GM18951 (cell line): Measurements from ENCODE around the gene RIPK4.

ENCODE experiments used
- POLR2A ChIP-seq: IDR thresholded peaks from 4 replicates; pipeline ENCODE4 v1.6.1; 2011; ENCODE audit warnings: mild to moderate bottlenecking; ENCODE audit not compliant: insufficient read length, insufficient read depth; ENCODE audit errors: extremely low read depth
- in situ Hi-C: fragments of 300-500 bp; cut with MboI; formaldehyde crosslinking; loops from one replicate; pipeline ENCODE4 v1.12.0; 2022; ENCODE audit warnings: low sequenced_read_pairs, mixed read lengths, inconsistent platforms; ENCODE audit not compliant: unreplicated experiment

Gene RIPK4

DNA sequence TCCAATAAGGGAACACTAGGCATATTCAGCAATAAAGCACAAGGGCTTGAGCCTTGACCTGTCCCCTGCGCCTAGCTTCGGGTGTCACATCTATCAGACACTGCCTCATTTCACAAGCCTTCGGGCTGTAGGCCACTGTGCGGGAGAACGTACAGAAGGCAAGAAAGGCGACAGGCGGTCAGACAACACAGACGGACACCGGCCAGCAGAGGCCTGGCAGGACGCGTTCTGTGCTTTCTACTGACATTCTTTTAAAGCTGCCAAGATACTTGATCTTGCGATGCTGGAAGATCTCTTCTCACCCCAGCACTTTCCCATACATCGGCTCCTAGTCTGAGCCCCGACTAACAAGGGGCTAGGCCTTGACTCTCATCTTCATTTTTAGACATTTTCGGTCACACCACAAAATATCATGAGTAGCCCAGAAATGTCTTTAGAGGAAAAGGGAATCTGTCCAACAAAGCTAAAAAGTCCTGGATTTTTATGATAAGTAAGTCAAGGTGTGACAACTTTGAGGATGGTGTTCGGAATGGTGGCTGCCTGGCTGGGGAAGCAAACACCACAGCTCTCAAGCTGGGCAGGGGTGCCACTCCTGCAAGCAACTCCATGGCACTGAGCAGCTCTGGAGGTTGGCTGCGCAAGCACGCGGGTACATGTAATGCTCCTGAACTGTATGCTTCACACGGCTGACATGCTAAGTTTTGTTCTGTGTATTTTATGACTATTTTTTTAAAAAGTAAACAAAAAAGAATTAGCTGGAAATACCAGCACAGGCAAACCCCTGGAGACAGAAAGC, 18.7 kb downstream of the RIPK4 start:
- in situ Hi-C loops: no loop called here
- TF ChIP-seq POLR2A: no peak

DNA sequence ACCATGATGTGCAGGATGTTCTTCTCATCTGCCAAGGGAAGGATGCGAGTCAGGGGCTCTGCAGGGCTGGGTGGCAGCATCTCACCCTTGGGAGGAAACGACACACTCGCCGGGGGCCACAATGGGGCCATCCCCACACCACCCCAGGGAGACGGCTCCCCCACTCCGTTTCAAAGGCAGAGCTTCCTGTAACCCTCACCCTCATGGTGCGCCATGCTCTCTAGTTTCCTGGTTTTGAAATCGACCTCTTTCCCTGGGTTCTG, 20.2 kb downstream of the RIPK4 start:
- no peak for TF ChIP-seq POLR2A
- in situ Hi-C loops: no loop called here

DNA sequence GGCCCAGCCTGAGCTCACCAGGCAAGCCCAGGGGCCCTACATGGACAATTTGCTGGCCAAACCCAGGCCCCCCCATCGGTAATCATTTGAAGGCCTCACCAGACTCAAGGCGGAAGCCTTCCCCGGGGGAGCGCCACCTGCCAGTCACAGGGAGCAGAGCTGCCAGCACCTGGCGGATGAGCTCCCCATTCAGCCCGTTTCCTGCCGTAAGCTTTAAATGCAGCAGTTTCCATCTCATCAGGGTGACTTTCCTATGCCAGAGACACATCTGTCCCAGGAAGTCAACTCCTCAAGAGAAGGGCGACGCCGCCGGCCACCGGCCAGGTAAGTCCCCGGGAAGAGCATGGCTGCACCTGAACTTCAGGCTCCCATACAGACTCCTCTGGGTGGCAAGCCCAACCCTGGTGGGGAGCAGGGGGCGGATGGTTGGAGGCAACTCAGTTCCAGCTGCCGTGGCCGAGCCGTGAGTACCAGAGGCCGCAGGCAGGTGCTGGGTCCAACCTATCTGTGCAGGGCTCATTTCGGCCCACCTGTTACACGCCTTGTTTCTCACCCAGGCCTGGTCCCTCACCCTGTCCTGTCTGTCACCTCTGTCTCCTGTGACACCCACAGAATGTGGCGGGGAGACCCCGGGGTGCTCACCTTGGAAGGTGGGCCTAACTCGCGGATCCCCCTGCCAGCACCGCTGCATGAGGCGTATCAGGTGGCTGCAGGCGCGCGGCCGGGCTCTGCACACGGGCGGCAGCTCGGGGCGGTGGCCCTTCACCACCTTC, 20.7 kb downstream of the RIPK4 start:
- TF ChIP-seq POLR2A: no peak
- in situ Hi-C loops: no loop called here

DNA sequence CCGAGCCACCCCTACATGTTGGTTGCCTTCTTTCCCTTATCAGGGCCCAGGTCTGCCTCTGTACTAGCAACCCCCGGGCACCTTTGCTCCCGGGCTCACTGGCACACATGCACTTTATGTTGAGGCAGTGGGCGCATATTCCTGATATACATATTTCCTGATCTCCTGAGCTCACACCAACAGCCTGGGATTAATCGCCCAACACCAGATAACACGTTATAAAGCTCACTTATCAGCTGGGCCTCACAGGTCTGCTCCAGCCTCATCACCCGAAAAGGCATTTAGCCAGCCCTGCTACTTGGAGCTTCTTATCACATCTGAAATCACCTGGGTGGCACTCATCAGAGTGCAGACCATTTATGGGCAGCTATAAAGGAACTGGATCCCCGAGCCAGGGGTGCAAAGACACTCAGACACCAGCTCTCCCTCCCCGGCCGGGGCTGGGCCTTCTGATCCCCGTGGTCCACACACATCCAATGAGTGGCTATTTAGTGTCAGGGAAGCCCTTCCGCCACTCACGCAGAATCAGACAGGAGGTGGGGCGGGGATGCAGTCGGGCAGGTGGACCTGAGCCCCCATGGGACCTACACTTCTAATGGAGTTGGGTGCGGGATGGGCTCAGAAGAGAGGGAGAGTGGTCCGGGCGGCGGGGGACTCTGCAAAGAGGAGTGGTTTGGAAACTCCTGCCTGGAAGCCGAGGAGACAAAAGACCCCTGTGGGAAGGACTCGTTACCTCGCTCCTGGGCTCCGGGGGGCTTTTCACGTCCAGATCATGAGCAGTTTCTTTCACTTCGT, 21.6 kb downstream of the RIPK4 start:
- TF ChIP-seq POLR2A: no peak

DNA sequence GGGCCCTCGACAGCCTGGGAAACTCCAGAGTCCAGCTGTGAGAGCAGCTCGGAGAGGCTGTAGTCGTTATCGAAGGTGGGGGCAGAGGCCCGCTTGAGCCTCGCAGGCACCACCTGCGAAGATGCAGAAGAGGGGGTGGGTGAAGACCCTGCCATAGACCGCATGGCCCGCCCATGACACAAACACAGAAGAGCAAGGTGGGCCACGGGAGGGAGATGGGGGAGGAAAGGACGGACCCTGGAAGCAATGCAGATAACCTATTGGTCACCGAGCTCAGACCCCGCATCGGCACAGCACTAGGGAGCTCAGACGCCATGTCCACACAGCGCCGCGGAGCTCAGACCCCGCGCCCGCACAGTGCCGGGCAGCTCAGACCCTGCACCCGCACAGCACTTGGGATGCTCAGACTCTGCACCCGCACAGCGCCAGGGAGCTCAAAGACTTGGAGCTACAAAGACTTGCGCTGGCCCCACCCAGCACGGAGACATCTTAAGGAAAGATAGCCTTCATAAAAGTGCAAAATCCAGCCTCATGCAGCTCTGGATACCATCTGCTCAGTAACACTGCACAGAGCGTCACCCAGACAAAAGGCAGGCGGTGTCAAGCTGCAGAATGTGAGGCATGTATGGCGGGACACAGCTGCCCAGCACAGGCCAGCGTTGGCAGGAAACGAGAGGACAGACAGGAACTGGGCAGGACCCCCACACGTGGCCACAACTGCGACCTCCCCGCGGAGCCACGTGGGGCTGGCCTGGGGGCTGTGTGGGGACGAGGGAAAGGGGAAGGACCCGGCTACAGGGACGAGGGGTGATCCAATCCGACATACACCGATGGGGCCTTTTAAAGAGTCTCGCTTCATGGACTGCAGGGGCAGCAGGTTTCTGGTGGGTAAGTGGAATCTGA, 22.6 kb downstream of the RIPK4 start:
- in situ Hi-C loops: no loop called here
- TF ChIP-seq POLR2A: no peak

More for the DNA sequence above, 21.6 kb downstream of the RIPK4 start:
- in situ Hi-C loops: no loop called here

DNA sequence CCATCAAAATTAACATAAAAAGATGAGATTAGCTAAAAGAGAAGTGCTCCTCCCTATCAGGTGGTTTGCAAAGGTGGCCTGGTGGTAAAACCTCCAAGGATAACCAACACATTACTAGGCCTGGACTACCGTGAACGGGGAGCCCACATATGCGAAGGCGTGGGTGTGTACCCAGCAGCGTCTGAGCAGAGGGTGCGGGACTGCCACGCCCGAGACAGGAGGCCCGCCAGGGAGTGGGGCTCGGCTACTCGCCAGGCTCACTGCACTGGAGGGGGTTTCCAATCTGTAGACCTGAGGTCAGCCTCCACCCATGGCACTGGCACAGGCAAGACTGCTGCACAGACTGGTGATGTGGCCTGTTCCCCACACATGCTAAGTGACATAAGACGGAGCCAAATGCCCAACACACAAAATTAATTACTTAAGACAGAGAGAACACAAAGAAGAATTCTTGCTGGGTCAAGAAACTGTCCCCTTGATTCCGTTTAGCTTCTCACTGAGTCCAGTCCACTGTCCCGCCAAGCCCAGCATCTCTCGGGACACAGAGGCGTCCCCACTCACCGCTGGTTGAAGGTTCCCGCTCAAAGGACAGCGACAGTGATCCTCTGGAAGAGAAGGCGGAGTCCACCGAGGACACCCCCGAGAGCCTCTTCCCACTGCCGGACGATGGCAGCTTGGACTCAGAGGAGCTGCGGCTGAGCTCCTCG, 23.4 kb downstream of the RIPK4 start:
- no peak for TF ChIP-seq POLR2A
- in situ Hi-C loops: no loop called here

DNA sequence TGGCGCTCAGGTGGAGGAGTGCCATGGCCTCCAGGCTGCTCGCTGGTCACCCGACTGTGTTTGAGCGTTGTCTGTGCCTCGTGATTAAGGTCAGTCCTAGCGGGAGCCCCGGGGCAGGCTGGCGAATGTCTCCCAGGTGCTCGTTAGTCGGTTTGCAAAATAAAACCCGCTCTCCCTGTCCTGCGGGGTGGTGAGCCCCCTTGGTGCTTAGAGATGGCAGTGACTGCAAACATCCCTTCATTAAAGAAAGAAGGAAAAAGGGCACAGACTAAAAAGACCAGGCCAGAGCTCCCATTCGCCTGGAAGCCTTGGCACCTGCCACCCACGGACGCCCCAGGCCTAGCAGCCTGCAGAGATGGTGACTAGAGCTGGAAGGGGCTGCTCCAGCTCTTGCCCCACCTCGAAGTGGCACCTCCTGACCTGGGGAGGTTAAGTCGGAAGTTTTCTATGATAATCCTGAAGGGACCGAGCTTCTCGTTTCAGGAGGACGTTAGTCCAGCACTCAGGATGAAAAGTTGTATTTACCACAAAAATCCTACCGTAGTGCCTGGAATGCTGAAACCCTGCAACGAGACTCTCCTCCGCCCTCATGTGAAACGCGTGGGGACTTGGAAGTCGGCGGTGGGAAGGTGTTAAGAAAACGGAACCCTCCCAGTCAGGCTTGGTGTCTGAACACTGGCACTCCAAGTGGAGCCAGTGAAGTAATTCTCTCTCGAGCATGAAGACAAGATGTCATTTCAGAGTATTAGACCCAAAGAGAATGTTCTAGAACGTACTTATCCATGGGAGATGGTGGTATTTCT, 24.6 kb downstream of the RIPK4 start:
- TF ChIP-seq POLR2A: no peak
- in situ Hi-C loops: no loop called here

DNA sequence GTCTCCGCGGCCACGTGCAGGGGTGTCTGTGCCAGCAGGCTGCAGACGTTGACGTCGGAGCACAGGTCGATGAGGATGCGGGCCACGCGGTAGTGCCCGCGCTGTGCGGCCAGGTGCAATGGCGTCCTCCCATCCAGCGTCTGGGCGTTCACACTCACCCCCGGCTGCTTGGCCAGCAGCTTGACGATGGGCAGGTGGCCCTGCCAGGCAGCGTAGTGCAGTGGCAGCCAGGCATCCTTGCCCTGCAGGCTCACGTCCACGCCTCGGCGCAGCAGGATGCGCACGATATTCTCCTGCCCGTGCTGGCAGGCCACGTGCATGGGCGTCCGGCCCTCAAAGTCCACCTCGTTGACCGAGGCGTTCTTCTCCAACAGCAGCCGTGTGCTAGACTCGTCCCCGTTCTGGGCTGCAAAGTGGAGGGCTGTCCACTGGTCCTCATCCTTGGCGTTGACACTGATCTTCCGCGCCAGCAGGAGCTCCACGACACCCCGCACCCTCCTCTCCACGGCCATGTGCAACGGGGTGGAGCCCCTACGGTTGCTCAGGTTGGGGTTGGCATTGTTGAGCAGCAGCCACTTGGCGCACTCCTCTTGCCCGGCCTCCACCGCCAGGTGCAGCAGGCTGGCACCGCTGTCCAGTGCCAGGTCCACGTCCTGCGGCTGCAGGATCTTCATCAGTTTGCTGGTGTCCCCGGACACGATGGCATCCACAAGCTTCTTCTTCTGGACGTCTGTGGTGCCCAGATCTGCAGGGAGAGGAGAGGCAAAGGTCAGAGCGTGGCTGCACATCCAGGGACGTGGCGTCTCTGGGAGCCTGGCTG, 25.4 kb downstream of the RIPK4 start:
- no peak for TF ChIP-seq POLR2A
- in situ Hi-C loops: no loop called here

DNA sequence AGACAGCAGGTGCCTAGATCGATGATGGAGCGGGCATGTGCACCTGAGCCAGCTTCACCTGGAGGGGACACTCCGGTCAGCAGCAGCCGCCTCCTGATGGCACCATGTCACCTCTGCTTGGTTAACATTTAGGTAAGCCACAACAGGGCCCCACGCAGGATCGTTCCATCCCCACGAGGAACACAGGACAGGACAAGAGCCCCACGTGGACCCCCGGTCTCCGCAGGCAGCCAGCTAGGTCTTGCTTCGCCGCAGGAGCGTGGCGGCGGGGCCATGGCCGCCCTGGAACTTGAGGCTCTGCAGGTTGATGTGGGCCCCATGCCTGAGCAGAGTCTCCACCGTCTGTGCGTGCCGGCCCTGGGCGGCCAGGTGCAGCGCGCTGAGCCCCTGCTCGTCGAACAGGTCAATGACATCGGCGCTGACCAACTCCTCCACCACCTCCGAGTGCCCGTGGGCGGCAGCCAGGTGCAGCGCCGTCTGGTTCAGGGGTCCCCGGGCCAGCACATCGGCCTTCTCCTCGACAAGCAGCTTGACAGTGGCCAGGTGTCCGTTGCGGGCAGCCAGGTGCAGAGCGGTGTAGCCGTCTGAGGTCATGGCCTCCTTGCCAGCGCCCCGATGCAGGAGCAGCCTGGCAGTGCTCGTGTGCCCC, 26.1 kb downstream of the RIPK4 start:
- no peak for TF ChIP-seq POLR2A
- in situ Hi-C loops: no loop called here

DNA sequence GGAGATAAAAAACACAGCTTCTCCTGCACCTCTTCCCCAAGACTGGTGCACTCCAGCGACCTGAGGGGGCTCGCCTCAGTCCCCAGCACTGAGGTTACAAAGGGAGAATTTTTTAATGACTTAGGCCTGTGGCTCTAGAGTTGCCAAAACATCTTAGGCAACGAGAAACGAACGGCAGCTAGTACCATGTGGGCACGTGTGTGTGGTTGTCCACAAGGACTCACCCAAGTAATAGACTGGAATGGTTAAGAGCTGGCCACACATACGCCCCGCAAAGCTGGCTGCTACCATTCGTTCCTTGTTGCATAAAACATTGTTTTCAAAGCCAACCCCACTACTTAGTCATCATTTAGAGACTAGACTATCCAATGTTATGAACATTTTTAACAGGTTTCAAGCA, 26.9 kb downstream of the RIPK4 start:
- TF ChIP-seq POLR2A: no peak
- in situ Hi-C loops: no loop called here
